Lower leg skin (tissue), 4 donors: ENCODE data around the gene ZNF335. TPM values are rescaled to one million over a fixed set of nuclear protein-coding genes. Genes with fewer than 3 reads are reported as not detected.

Experiments
- DNase-seq, 2 donors: peaks; one replicate each; pipeline ENCODE4 v3.0.0-alpha.2; 2019; ENCODE audit warnings: low spot score in 2 of 2
- H3K4me3 ChIP-seq: fragments of 200-600 bp; sonication (generic); 2 replicates; pipeline ENCODE4 v1.5.1; 2017; ENCODE audit warnings: mild to moderate bottlenecking, low read depth; ENCODE audit not compliant: poor library complexity, severe bottlenecking
- CTCF ChIP-seq, 3 donors: fragments of 450-650 bp; IDR thresholded peaks; one replicate each; pipeline ENCODE4 v1.5.1; 2016; ENCODE audit warnings: antibody characterized with exemption in 3 of 3, mild to moderate bottlenecking in 3 of 3, moderate library complexity in 2 of 3
- POLR2A ChIP-seq, 2 donors: fragments of 450-650 bp; IDR thresholded peaks; one replicate each; pipeline ENCODE4 v1.6.1; 2016 to 2017; ENCODE audit warnings: antibody characterized with exemption in 2 of 2, mild to moderate bottlenecking in 1 of 2, moderate library complexity in 1 of 2
- WGBS, 2 donors: methylation state at CpG; one replicate each; pipeline ENCODE4 v1.1.5; 2018; 5-methylcytosine and 5-hydroxymethylcytosine counted together
- intact Hi-C: fragments of 100-400 bp; cut with DNase I; formaldehyde crosslinking; loops from one replicate; pipeline ENCODE4 v1.15.0; 2023; ENCODE audit warnings: low total_unique reads
- total RNA-seq, 4 donors: library from RNA; depleted of rRNA; stranded (reverse); fragments of >200 nt; gene quantifications; one replicate each; pipeline ENCODE4 v1.1.0, GENCODE V29; 2016

ZNF335 gene
- total RNA-seq, 4 donors from 2014 or later: 21.6 to 38.6 (median 30.7) TPM

- intact Hi-C loops: no loop called here
- H3K4me3 ChIP-seq: no peak overlapping the region
- WGBS, 2 donors: 84 to 88% methylated on average over 8 to 9 of the region's 9 CpGs
- peak in 1 of 2 donors; percentile 76 for DNase-seq
- TF ChIP-seq CTCF (IDR thresholded peaks at IDR 0.05): no peak
- no peak for TF ChIP-seq POLR2A (IDR thresholded peaks at IDR 0.05)
Observed at GRCh38 chr20:45953672-45954071, 18.3 kb downstream of the ZNF335 start.

- H3K4me3 ChIP-seq: no peak overlapping the region
- 91 to 98% methylated on average over 5 of the region's 5 CpGs for WGBS, 2 donors
- no peak for DNase-seq
- intact Hi-C loops: no loop called here
- no peak for TF ChIP-seq CTCF (IDR thresholded peaks at IDR 0.05)
- TF ChIP-seq POLR2A (IDR thresholded peaks at IDR 0.05): no peak
Observed at GRCh38 chr20:45952861-45953260, 19.1 kb downstream of the ZNF335 start.

- no peak overlapping the region for H3K4me3 ChIP-seq
- WGBS, 2 donors: 89 to 90% methylated on average over 19 of the region's 19 CpGs
- DNase-seq: peak in 1 of 2 donors; percentile 85
- TF ChIP-seq CTCF (IDR thresholded peaks at IDR 0.05): no peak
- TF ChIP-seq POLR2A (IDR thresholded peaks at IDR 0.05): no peak
- intact Hi-C loops: no loop called here
Observed at GRCh38 chr20:45951925-45952834, 19.8 kb downstream of the ZNF335 start.

- H3K4me3 ChIP-seq: no peak overlapping the region
- WGBS, 2 donors: 87 to 89% methylated on average over 9 of the region's 9 CpGs
- TF ChIP-seq POLR2A (IDR thresholded peaks at IDR 0.05) (no peak), CTCF (IDR thresholded peaks at IDR 0.05) (no peak)
- intact Hi-C loops: no loop called here
- DNase-seq: peak in 1 of 2 donors; percentile 81
Observed at GRCh38 chr20:45950330-45950646, 21.7 kb downstream of the ZNF335 start.

GRCh38 chr20:45949542-45950329, 22.3 kb downstream of the ZNF335 start:
- TF ChIP-seq POLR2A (IDR thresholded peaks at IDR 0.05): no peak
- no peak for TF ChIP-seq CTCF (IDR thresholded peaks at IDR 0.05)
- peak in 1 of 2 donors; percentile 83 for DNase-seq
- H3K4me3 ChIP-seq: no peak overlapping the region
- intact Hi-C loops: no loop called here
- WGBS, 2 donors: 81 to 84% methylated on average over 11 to 13 of the region's 13 CpGs
